ENCODE data around the gene HM13.

DNA sequence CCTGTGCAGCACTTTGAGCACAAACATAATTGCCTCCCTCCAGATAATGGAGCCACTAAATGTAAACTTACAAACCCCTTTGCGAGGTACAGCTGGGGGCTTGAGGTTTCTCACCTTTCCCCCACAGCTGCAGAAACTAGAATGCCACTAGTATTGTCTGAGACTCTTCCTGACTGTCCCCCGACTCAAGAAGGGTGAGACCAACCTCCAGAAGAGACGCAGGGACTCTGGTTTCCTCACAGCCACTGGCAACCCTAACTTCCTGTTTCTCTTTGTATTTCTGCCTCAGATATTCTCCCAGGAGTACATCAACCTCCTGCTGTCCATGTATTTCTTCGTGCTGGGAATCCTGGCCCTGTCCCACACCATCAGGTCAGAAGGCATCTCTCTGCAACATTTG is 23.6 kb downstream of the HM13 start:
- TF ChIP-seq, protein P1, sequence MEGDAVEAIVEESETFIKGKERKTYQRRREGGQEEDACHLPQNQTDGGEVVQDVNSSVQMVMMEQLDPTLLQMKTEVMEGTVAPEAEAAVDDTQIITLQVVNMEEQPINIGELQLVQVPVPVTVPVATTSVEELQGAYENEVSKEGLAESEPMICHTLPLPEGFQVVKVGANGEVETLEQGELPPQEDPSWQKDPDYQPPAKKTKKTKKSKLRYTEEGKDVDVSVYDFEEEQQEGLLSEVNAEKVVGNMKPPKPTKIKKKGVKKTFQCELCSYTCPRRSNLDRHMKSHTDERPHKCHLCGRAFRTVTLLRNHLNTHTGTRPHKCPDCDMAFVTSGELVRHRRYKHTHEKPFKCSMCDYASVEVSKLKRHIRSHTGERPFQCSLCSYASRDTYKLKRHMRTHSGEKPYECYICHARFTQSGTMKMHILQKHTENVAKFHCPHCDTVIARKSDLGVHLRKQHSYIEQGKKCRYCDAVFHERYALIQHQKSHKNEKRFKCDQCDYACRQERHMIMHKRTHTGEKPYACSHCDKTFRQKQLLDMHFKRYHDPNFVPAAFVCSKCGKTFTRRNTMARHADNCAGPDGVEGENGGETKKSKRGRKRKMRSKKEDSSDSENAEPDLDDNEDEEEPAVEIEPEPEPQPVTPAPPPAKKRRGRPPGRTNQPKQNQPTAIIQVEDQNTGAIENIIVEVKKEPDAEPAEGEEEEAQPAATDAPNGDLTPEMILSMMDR (IDR thresholded peaks at IDR 0.05): no peak
- no peak for TF ChIP-seq POLR2A (IDR thresholded peaks at IDR 0.05)
- TF ChIP-seq EP300 (IDR thresholded peaks at IDR 0.05): no peak

Measured in ovary (tissue), 3 donors.